ENCODE measurements around the gene CLTB. TPM values are rescaled to one million over a fixed set of nuclear protein-coding genes. Genes with fewer than 3 reads are reported as not detected.

CLTB gene
- total RNA-seq, 1 donor from 2014 or later: 75.8 TPM

DNA sequence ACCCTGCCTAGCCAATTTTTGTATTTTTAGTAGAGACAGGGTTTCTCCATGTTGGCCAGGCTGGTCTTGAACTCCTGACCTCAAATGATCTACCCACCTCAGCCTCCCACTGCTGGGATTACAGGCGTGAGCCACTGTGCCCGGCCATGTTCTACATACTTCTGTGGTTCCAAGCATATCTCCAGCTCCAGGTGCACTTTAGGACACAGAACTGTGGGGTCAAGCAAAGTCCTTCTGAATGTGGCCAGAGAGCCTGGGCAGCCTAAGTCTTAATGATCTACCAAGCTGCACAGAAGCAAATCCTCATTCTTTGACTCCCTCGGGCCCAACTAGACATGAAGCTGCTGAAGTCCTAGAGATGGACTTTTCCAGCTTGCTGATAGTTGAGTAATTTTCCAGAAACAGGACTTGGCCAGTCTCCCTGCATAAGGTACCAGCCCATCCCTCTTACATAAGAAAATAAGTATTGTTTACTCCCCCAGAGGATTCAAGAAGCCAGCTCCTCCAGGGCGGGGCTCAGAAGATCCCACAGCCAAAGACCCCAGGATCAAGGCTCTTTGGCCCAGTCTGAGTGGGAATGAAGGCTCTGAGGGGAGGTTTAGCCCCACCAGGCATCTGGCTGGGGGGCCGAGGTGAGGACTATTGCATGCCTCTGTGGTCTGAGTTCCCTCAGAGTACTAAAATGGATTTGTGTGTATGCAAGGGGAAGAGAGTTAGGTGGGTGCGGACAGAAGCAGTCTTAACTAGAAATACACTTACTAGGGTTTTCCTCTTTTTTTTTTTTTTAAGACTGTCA lies 8.7 kb downstream of the CLTB start:
- no peak for ATAC-seq
- no peak overlapping the region for H3K4me3 ChIP-seq
- H3K4me1 ChIP-seq: peaks cover 15% of the 10 kb centered on the region
- H3K36me3 ChIP-seq: peaks cover 60% of the 10 kb centered on the region
- no peak for DNase-seq
- no peak for TF ChIP-seq CTCF (IDR thresholded peaks at IDR 0.05)
- H3K27me3 ChIP-seq (ENCODE audit: low read depth): no peaks in the 10 kb centered on the region
- H3K27ac ChIP-seq: no peak overlapping the region
- H3K9me3 ChIP-seq: no peaks in the 10 kb centered on the region
- intact Hi-C loops (cut with DNase I): no loop called here

- no peak for ATAC-seq
- Histone ChIP-seq H3K9me3 (no peaks in the 10 kb centered on the region), H3K27me3 (ENCODE audit: low read depth) (no peaks in the 10 kb centered on the region), H3K4me1 (peaks cover 7% of the 10 kb centered on the region), H3K27ac (no peak overlapping the region), H3K36me3 (peaks cover 60% of the 10 kb centered on the region), H3K4me3 (no peak overlapping the region)
- intact Hi-C loops (cut with DNase I): no loop called here
- no peak for TF ChIP-seq CTCF (IDR thresholded peaks at IDR 0.05)
- no peak for DNase-seq
Observed at GRCh38 chr5:176406436-176407052, 9.8 kb downstream of the CLTB start.

- Histone ChIP-seq H3K4me3 (no peak overlapping the region), H3K36me3 (peaks cover 60% of the 10 kb centered on the region), H3K9me3 (no peaks in the 10 kb centered on the region), H3K27ac (no peak overlapping the region), H3K4me1 (peaks cover under 1% of the 10 kb centered on the region), H3K27me3 (ENCODE audit: low read depth) (no peaks in the 10 kb centered on the region)
- no peak for DNase-seq
- no peak for ATAC-seq
- no peak for TF ChIP-seq CTCF (IDR thresholded peaks at IDR 0.05)
- intact Hi-C loops (cut with DNase I): no loop called here
Observed at GRCh38 chr5:176405656-176406435, 10.5 kb downstream of the CLTB start.

DNA sequence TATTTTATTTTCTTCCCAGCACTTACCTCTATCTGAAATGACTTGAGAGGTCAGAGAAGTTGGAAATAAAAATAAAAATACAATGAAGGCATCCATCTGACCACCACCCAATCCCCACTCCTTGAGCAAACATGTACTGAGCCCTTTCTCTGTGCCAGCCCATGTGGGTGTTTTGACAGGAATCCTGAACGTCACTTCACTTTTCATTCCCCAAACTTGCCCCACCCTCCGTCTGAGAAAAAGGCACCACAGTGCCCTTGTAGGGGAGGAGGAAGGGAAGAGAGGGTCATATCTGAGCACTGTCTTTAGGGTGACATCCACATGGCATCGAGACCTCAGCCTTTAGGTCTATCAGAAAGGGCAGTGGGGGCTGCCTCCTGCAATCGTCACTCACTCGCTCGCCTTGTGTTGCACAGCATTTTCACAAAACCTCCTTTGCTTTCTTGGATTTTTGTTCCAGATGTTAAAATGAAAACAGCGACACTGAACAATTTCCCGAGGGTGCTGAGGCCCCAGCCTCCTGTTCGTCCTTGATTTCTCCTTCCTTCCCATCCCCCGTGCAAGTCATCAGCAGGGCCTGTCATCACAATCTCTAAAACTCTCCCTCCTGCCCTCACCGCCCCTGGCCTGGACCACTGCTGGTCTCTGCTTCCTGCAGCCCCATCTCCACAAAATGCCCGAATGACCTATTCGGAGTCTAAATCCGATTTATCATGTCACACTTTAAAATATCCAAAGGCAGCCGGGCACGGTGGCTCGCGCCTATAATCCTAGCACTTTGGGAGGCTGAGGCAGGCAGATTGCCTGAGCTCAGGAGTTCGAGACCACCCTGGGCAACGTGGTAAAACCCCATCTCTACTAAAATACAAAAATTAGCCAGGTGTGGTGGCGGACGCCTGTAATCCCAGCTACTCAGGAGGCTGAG lies 14.8 kb downstream of the CLTB start:
- Histone ChIP-seq H3K27me3 (ENCODE audit: low read depth) (no peaks in the 10 kb centered on the region), H3K36me3 (peaks cover 39% of the 10 kb centered on the region), H3K9me3 (no peaks in the 10 kb centered on the region), H3K27ac (no peak overlapping the region), H3K4me1 (no peaks in the 10 kb centered on the region), H3K4me3 (no peak overlapping the region)
- DNase-seq: no peak
- no peak for TF ChIP-seq CTCF (IDR thresholded peaks at IDR 0.05)
- intact Hi-C loops (cut with DNase I): no loop called here
- no peak for ATAC-seq
